Prostate gland (tissue), 2 donors: Measurements from ENCODE around the gene LRSAM1. TPM values are rescaled to one million over a fixed set of nuclear protein-coding genes. Genes with fewer than 3 reads are reported as not detected.

Experiments
- DNase-seq: peaks from one replicate; pipeline ENCODE4 v3.0.0-alpha.2; 2019; ENCODE audit warnings: low spot score
- H3K27ac ChIP-seq, 2 donors: fragments of 200-600 bp; sonication (generic); 2 replicates each; pipeline ENCODE4 v1.5.1; 2017 to 2019
- H3K27me3 ChIP-seq: fragments of 200-600 bp; sonication (generic); replicated peaks from 2 replicates; pipeline ENCODE4 v1.5.1; 2019; ENCODE audit not compliant: insufficient read depth
- H3K36me3 ChIP-seq, 2 donors: fragments of 200-600 bp; sonication (generic); 1 replicate in 1 of 2; 2 replicates in 1 of 2; pipeline versions ENCODE4 v1.5.1 to v1.8.1; 2017 to 2019
- H3K4me1 ChIP-seq: fragments of 200-600 bp; sonication (generic); replicated peaks from 2 replicates; pipeline ENCODE4 v1.5.1; 2019
- H3K4me3 ChIP-seq, 2 donors: fragments of 200-600 bp; sonication (generic); 2 replicates each; pipeline ENCODE4 v1.5.1; 2017 to 2019
- H3K9me3 ChIP-seq: fragments of 200-600 bp; sonication (generic); 2 replicates; pipeline ENCODE4 v1.5.1; 2017
- POLR2A ChIP-seq: fragments of 450-650 bp; IDR thresholded peaks from one replicate; pipeline ENCODE4 v1.6.1; 2016; ENCODE audit warnings: antibody characterized with exemption, mild to moderate bottlenecking
- POLR2AphosphoS5 ChIP-seq: sonication (generic); formaldehyde crosslinking; IDR thresholded peaks from one replicate; pipeline ENCODE4 v1.6.1; 2017; ENCODE audit warnings: antibody characterized with exemption
- WGBS: methylation state at CpG from one replicate; pipeline ENCODE4 v1.1.5; 2018; 5-methylcytosine and 5-hydroxymethylcytosine counted together
- intact Hi-C: fragments of 100-400 bp; cut with DNase I; formaldehyde crosslinking; loops from one replicate; pipeline ENCODE4 v1.14.2; 2022
- total RNA-seq, 2 donors: library from RNA; depleted of rRNA; stranded (reverse); fragments of >200 nt; gene quantifications; one replicate each; pipeline ENCODE4 v1.1.0, GENCODE V29; 2016
- TF ChIP-seq, protein P1 (sequence below), 4 experiments: fragments of 200-600 bp in 2 of 4; fragments of 450-650 bp in 2 of 4; sonication (generic) in 2 of 4; IDR thresholded peaks; 1 replicate in 3 of 4; 2 replicates in 1 of 4; pipeline ENCODE4 v1.5.1; 2016 to 2019; ENCODE audit warnings: antibody characterized with exemption in 4 of 4, mild to moderate bottlenecking in 2 of 4, moderate library complexity in 2 of 4

The LRSAM1 gene
- total RNA-seq, 2 donors from 2014 or later: 14.8 to 30.5 TPM

DNA sequence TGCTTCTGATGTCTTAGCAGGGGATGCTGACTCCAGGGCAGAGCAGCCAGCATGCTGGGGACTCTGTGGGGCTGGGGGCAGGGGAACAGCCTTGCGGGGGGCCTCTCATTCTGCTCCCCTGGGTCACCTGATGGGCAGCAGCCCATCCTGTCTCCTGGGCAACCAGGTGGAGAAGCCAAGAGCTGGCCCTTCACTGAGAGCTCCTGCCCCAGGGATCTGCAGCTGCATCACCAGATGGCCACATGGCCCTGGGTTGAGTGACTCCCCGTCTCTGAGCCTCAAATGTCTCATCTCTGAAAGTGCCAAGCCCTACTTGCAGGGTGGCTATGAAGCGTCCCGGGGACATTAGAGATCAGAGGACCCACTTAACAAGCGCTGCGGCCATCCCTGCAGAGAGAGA lies 49.1 kb downstream of the LRSAM1 start:
- TF ChIP-seq POLR2A: no peak
- TF ChIP-seq, protein P1, sequence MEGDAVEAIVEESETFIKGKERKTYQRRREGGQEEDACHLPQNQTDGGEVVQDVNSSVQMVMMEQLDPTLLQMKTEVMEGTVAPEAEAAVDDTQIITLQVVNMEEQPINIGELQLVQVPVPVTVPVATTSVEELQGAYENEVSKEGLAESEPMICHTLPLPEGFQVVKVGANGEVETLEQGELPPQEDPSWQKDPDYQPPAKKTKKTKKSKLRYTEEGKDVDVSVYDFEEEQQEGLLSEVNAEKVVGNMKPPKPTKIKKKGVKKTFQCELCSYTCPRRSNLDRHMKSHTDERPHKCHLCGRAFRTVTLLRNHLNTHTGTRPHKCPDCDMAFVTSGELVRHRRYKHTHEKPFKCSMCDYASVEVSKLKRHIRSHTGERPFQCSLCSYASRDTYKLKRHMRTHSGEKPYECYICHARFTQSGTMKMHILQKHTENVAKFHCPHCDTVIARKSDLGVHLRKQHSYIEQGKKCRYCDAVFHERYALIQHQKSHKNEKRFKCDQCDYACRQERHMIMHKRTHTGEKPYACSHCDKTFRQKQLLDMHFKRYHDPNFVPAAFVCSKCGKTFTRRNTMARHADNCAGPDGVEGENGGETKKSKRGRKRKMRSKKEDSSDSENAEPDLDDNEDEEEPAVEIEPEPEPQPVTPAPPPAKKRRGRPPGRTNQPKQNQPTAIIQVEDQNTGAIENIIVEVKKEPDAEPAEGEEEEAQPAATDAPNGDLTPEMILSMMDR (IDR thresholded peaks at IDR 0.05): no peak
- no peak for TF ChIP-seq POLR2AphosphoS5
- Histone ChIP-seq H3K36me3 (no peaks in the 10 kb centered on the region), H3K27me3 (no peaks in the 10 kb centered on the region), H3K9me3 (no peaks in the 10 kb centered on the region), H3K4me1 (peaks cover 22% of the 10 kb centered on the region), H3K4me3 (no peak overlapping the region), H3K27ac (no peak overlapping the region)
- DNase-seq: no peak
- WGBS: 85% methylated on average over 6 of the region's 6 CpGs
- intact Hi-C loops: loop anchor here (10.0 kb wide), 1 partner anchor 414 kb away; the partner anchor contains the start of gene ST6GALNAC4

DNA sequence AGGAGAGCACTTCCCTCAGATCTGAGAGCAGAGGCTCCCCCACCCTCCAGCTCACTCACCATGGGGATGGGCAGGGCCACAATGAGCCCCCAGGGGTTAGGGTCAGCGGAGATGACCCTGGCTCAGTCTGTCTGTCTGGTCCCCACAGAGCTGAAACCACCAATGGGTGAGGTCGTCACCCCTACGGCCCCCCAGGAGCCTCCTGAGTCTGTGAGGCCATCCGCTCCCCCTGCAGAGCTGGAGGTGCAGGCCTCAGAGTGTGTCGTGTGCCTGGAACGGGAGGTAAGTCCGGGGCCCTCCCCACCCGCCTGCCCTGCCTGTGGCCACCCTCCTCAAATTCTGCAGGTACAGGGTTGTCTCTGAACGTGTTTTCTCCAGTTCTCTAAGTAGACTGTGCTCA lies 49.6 kb downstream of the LRSAM1 start:
- no peak overlapping the region for H3K27ac ChIP-seq
- H3K36me3 ChIP-seq: no peaks in the 10 kb centered on the region
- peaks cover 17% of the 10 kb centered on the region for H3K4me1 ChIP-seq
- DNase-seq: no peak
- H3K9me3 ChIP-seq: no peaks in the 10 kb centered on the region
- no peak for TF ChIP-seq POLR2AphosphoS5
- TF ChIP-seq, protein P1 (IDR thresholded peaks at IDR 0.05): no peak
- TF ChIP-seq POLR2A: no peak
- H3K4me3 ChIP-seq: no peak overlapping the region
- WGBS: 85% methylated on average over 8 of the region's 9 CpGs
- H3K27me3 ChIP-seq: no peaks in the 10 kb centered on the region
- intact Hi-C loops: loop anchor here (10.0 kb wide), 1 partner anchor 414 kb away; the partner anchor contains the start of gene ST6GALNAC4

DNA sequence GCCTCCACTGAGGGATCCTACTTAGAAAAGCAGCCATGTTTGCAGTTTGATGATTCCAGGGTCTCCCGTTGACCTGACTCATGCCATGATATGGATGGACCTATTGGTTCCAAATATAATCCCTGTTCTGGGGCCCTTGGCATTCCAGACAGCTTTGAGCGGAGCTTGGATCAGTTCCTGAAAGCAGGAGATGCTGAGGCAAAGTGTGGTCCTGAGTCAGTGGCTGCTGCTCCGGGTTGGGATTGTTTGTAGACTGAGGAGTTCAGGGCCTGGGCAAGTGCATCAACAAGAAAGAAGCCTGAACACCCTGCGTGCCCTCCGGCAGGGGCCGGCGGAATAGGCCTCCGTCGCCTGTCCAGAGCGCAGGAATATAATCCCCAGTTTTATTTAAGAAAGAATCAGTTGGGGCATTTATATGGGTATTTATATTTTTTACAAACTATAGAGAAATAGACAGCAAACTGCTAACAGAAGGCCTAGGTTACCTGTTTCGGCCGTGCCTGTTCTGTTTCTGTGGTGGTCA lies 50.6 kb downstream of the LRSAM1 start:
- Histone ChIP-seq H3K9me3 (no peaks in the 10 kb centered on the region), H3K4me1 (peaks cover 8% of the 10 kb centered on the region), H3K36me3 (peaks cover 0 to 4% of the 10 kb centered on the region in 2 donors), H3K27ac (no peak overlapping the region), H3K4me3 (no peak overlapping the region), H3K27me3 (no peaks in the 10 kb centered on the region)
- no peak for DNase-seq
- 89% methylated on average over 12 of the region's 12 CpGs for WGBS
- intact Hi-C loops: loop anchor here (10.0 kb wide), 1 partner anchor 413 kb away; the partner anchor contains the start of gene ST6GALNAC4
- TF ChIP-seq POLR2AphosphoS5: no peak
- TF ChIP-seq, protein P1 (IDR thresholded peaks at IDR 0.05): no peak
- no peak for TF ChIP-seq POLR2A

DNA sequence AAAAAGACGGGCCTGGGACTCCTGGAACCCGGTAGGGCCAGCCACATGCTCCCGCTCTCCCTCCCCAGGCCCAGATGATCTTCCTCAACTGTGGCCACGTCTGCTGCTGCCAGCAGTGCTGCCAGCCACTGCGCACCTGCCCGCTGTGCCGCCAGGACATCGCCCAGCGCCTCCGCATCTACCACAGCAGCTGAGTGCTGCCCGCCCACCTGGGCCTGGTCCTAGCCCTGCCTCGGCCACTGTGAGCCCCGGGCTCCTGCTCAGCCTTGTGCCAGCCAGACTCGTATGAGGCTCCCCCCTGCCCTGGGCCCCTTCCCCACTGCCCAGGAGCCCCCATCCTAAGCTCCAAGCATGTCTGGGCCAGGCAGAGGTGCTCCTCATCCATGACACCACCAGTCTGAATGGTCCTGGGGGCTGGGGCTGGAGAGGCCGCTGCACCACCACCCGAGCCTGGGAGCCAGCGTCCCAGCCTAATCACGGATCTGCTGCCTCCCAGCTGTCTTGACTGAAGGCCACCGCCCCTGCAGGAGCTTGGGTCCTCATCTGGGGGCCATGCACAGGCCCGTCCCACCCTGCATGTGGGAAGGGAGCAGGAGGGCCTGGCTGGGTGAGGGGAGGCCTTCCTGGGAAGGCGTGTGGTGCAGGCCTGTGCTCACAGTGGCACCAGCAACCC lies 51.5 kb downstream of the LRSAM1 start:
- no peak for DNase-seq
- Histone ChIP-seq H3K27me3 (no peaks in the 10 kb centered on the region), H3K4me3 (no peak overlapping the region), H3K9me3 (no peaks in the 10 kb centered on the region), H3K4me1 (peaks cover 8% of the 10 kb centered on the region), H3K36me3 (peaks cover 2 to 14% of the 10 kb centered on the region in 2 donors), H3K27ac (no peak overlapping the region)
- 91% methylated on average over 21 of the region's 21 CpGs for WGBS
- intact Hi-C loops: loop anchor here (10.0 kb wide), 1 partner anchor 412 kb away; the partner anchor contains the start of gene ST6GALNAC4
- TF ChIP-seq POLR2A (no peak), POLR2AphosphoS5 (no peak)
- TF ChIP-seq, protein P1 (IDR thresholded peaks at IDR 0.05): no peak
